GM19023 (cell line): ENCODE results near the gene C15orf62.

Source experiments
- ATAC-seq: cut with Tn5 transposase; IDR thresholded peaks from one replicate; pipeline ENCODE4 v1.9.1; 2021; ENCODE audit warnings: mild to moderate bottlenecking, moderate library complexity; ENCODE audit not compliant: unreplicated experiment

The C15orf62 gene

GRCh38 chr15:40775740-40776536 is 6.2 kb downstream of the C15orf62 start:
- no peak for ATAC-seq

- ATAC-seq = no peak
Measured at GRCh38 chr15:40776537-40777141, 6.9 kb downstream of the C15orf62 start.

DNA sequence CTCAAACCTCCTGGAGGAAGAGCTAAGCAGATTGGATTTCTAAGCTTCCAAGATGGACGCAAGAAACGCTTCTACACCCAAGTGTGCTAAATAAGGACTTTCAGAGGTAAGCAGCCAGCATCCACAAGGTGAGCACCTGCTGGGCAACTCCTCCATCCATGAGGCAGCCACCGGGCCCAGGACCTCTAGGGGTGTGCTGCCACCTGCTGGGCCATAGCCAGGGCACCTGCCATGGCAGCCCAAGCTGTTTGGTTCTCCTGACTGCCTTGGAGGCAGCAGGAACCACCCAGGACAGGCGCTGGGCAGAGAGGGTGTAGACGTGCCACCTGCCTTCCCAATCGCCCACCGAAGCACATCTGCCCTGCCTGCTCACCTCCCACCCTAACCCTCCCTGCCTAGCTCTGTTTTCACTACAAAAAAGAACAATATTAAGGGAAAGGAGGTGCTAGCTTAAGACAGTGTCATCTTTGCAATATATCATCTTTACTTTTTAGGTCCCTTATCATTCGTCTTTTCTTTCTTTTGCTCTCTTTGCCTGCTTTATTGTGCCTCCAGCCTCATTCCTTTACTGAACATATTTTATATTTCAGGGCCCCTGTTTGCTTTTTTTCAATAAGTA is 12.9 kb downstream of the C15orf62 start:
- no peak for ATAC-seq

GRCh38 chr15:40785164-40785563 is 15.4 kb downstream of the C15orf62 start:
- ATAC-seq = no peak

DNA sequence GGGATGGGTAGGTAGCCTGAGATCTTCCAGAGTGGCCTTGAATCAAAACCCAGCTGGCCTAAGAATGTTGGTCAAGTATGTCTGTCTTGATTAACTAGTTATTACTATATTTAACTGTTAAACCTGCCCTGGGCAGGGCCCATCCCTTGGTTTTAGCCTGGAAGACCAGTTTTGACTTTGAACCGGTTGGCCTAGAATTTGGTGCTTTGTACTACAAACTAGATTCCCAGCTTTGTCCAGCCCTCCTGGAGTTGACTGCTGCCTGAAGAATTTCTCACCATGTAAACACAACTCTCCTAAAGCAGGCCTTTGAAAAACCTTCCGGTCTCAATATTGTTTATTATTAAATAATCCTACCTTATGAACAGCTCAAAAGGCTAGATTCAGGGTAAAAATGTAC is 16.0 kb downstream of the C15orf62 start:
- ATAC-seq = no peak

DNA sequence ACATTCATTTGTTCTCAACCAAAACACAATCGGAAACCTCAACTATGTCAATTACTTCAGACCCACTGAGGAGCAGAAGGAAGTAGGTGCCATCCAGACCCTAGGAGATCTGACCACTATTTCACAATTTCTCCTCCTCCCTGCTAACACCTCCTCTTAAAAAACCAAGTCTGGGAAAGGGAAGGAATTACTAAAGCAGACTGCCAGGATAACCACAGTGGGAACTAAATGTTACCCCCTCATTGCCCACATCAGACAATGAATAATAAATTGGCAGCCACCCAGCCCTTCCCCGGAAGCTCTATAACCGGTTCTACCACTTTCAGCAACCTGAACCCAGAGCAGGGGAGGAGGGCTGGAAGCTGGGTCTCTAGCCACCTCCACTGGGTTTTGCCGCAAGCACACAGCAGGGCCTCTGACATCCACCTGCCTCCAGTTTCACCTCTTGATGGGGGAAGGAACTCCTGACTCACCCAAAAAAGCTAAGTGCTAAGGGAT is 17.6 kb downstream of the C15orf62 start:
- no peak for ATAC-seq

- ATAC-seq = no peak
Measured at GRCh38 chr15:40787991-40788390, 18.2 kb downstream of the C15orf62 start.

DNA sequence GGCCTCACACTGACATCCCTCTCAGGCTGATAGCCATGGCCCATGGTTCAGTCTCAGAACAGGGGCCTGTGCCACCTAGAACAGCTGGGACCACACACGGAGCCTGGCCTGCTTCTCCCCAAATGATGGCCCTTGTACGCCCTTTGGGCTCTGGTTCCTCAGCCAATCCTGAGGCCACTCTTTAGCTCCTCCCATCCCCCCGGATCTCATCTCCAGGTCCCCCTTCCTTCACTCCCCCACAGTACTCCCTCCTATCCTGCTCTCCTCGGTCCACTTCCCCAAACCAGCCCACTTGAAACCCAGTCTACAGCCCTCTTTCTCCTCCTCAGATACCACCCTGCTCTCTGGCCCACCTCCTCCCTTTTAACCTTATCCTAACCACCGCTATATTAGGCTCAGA is 19.3 kb downstream of the C15orf62 start:
- no peak for ATAC-seq

DNA sequence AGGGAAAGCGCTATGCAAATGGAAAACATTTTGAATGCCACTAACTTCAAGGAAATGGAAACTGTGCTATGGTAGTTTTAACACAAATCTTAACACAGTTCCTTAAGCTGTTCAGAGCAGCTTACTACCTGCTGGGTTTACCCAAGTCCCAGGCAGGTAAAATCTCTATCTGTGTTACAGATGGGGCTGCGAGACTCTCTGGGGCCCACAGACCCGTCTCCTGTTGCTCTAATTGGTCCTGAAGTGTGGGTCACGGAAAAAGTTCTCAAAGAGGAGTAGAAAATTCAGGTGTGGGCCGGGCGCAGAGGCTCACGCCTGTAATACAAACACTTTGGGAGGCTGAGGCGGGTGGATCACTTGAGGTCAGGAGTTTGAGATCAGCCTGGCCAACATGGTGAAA is 20.2 kb downstream of the C15orf62 start:
- ATAC-seq = no peak

GRCh38 chr15:40790718-40791117 is 20.9 kb downstream of the C15orf62 start:
- ATAC-seq = no peak

- no peak for ATAC-seq
Measured at GRCh38 chr15:40792394-40792793, 22.6 kb downstream of the C15orf62 start.

DNA sequence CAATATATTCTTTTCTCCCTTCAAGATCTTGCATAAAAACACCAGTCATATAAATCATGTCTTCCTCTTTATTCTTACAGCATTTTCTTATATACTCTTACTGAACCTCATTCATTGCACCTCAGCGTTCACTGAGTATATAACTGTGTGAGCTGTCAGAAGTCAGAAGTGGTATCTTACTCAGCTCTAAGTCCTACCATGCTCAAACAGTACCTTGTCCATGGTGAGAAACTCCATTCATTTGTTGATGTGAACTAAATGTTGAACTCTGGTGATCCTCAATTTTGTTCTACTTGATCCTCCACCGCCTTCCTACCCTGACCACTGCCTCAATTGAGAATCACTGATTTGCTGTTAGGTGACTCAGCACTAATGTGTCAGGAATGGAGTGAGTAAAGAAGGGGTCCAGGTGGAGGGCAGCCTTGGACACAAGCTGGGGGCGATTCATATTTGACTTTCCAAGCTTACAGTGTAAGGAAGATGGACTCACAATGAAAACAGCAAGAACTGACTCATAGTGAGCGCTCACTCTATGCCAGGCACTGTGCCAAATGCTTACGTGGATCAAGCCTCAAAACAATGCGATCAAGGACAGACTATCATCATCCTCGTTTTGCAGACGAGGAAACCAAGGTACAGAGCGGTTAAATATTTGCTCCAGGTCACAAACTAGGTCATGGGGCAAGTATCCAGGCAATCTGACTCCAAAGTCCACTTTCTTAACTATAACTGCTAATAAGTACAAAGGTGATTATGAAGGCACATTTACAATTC is 23.6 kb downstream of the C15orf62 start:
- ATAC-seq = no peak

DNA sequence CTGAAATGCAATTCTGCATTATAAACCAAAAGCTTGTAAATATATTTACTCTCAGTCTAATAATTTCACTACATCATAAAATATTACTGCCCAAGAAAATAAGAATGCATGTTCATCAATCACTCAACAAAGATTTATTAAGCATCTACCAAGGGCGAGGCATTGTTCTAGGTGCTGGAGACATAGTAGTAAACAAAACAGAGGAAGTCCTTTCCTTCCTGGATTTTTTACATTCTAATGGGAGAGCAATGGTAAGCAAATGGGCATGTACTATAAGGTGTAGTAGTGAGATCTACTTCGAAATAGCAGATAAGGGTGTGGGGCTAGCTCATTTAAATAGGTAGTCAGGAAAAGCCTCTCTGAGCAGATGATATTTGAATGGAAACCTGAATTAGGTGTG is 26.3 kb downstream of the C15orf62 start:
- ATAC-seq = no peak

GRCh38 chr15:40796512-40796911 is 26.7 kb downstream of the C15orf62 start:
- ATAC-seq = no peak

- no peak for ATAC-seq
Measured at GRCh38 chr15:40799523-40799922, 29.7 kb downstream of the C15orf62 start.

DNA sequence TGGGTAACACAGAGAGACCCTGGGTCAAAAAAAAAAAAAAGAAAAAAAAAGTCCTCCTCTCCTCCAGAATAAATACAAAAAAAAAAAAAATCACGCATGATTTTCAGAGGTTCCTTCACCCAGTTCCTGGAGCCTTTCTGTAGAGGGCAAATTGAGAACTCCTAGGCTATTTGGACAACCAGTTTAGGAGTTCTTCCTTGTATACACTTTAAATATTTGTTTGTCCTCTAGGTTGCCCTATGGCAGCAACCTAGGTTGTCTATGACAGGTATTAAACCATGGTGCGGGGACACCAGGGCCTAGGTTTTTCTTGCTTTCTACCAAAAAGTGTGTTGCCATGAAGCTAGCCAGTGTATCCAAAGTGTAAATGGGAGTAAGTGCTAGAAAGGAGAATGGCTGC is 33.3 kb downstream of the C15orf62 start:
- no peak for ATAC-seq

- ATAC-seq = no peak
Measured at GRCh38 chr15:40803688-40804087, 33.9 kb downstream of the C15orf62 start.

DNA sequence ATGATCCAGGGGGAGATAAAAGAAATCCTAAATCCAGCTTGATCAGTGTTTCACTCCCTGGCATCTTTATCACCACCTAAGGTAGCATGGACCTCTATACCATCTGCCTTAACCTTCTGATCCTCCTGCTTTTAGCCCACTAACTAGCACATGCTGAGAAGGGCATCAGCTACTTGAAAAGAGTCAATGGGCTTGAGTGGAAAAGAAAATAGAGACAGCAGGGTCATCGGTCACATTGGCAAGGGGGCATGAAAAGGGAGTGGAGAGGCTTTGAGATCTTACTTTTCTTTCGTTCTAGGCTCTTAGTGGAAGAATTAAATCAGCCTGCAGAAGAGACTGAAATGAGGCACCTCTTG is 36.9 kb downstream of the C15orf62 start:
- no peak for ATAC-seq

- peak; percentile 93 for ATAC-seq
Measured at GRCh38 chr15:40807028-40807887, 37.5 kb downstream of the C15orf62 start, which contains the start of the genes DNAJC17 and ZFYVE19. DNAJC17 (minus strand) TSS chr15:40807473; CDS start chr15:40807446, 27 bp downstream. ZFYVE19 (plus strand) TSS chr15:40807089; CDS start chr15:40807590, 501 bp downstream.

DNA sequence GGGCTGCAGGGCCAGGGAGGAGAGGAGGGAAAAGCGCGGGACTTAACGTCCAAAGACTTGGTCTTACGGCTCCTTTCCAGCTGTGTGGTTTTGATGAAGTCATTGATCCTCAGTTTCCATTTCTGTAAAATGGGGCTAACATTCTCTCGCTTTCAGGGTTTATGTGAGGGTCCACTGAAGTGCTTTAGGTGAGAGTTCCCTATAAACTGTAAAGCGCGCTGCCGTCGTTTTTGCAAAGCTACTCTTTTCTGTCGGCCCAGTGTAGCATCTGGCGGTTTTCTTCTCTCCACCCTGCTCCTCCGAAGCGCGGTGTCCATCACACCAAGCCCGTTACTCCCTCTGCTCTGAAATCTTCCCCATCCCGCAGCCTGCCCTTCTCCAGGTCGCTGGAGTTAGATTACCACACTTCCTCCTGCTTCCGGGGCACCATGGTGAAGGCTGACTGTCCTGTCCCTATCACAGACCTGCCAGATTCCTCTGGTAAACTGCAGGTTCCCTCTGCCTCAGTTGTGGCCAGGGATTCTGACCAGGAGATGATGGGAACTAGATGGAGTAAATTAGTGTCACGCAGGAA is 38.2 kb downstream of the C15orf62 start:
- ATAC-seq = no peak
